Hepatocyte (in vitro differentiated cells): ENCODE results near the gene GDI1. TPM values are rescaled to one million over a fixed set of nuclear protein-coding genes. Genes with fewer than 3 reads are reported as not detected.

ENCODE experiments used
- DNase-seq: peaks from one replicate; pipeline ENCODE4 v3.0.0-alpha.2; 2016; ENCODE audit warnings: low spot score
- H2AFZ ChIP-seq: fragments of 200-600 bp; sonication (generic); 2 replicates; pipeline ENCODE4 v1.6.0; 2016; ENCODE audit warnings: antibody characterized with exemption, mild to moderate bottlenecking
- H3K27ac ChIP-seq: fragments of 200-600 bp; sonication (generic); 2 replicates; pipeline ENCODE4 v1.5.1; 2016; ENCODE audit warnings: mild to moderate bottlenecking
- H3K27me3 ChIP-seq: fragments of 200-600 bp; sonication (generic); 2 replicates; pipeline ENCODE4 v1.6.1; 2016
- H3K36me3 ChIP-seq: fragments of 200-600 bp; sonication (generic); replicated peaks from 2 replicates; pipeline ENCODE4 v1.5.1; 2016; ENCODE audit warnings: low read depth; ENCODE audit not compliant: insufficient read depth
- H3K4me1 ChIP-seq: fragments of 200-600 bp; sonication (generic); 2 replicates; pipeline ENCODE4 v1.5.1; 2016; ENCODE audit warnings: mild to moderate bottlenecking, moderate library complexity; ENCODE audit not compliant: insufficient read depth
- H3K4me2 ChIP-seq: fragments of 200-600 bp; sonication (generic); 2 replicates; pipeline ENCODE4 v1.6.0; 2016
- H3K4me3 ChIP-seq: fragments of 200-600 bp; sonication (generic); 2 replicates; pipeline ENCODE4 v1.5.1; 2016; ENCODE audit warnings: mild to moderate bottlenecking
- H3K79me2 ChIP-seq: fragments of 200-600 bp; sonication (generic); 2 replicates; pipeline ENCODE4 v1.6.0; 2017; ENCODE audit warnings: mild to moderate bottlenecking
- H3K9me2 ChIP-seq: fragments of 200-600 bp; sonication (generic); replicated peaks from 2 replicates; pipeline ENCODE4 v1.6.0; 2017; ENCODE audit warnings: mild to moderate bottlenecking; ENCODE audit not compliant: insufficient read depth
- H3K9me3 ChIP-seq: fragments of 200-600 bp; sonication (generic); 2 replicates; pipeline ENCODE4 v1.5.1; 2016; ENCODE audit warnings: low read depth, mild to moderate bottlenecking
- H4K20me1 ChIP-seq: fragments of 200-600 bp; sonication (generic); 2 replicates; pipeline ENCODE4 v1.6.0; 2016; ENCODE audit warnings: mild to moderate bottlenecking; ENCODE audit not compliant: insufficient read depth, poor library complexity, severe bottlenecking
- EZH2 ChIP-seq: fragments of 200-600 bp; sonication (generic); IDR thresholded peaks from 2 replicates; pipeline ENCODE4 v1.6.1; 2016; ENCODE audit warnings: antibody characterized with exemption, mild to moderate bottlenecking, borderline replicate concordance
- EZH2phosphoT487 ChIP-seq: fragments of 200-600 bp; sonication (generic); IDR thresholded peaks from one replicate; pipeline ENCODE4 v1.6.1; 2018; ENCODE audit warnings: antibody characterized with exemption, mild to moderate bottlenecking, low read depth, moderate library complexity; ENCODE audit not compliant: unreplicated experiment, severe bottlenecking
- WGBS: methylation state at CpG from one replicate; pipeline ENCODE4 v1.1.6; 2016; ENCODE audit warnings: low lambda C conversion rate; ENCODE audit errors: missing lambda C conversion rate; 5-methylcytosine and 5-hydroxymethylcytosine counted together
- polyA plus RNA-seq: library from polyadenylated mRNA; unstranded; fragments of >200 nt; fragmentation: Nextera tagmentation; extraction: Ambion mirVana; gene quantifications from 2 replicates; pipeline ENCODE4 v1.2.1, GENCODE V29; 2016
- total RNA-seq: library from RNA; depleted of rRNA; stranded (reverse); fragments of >200 nt; gene quantifications from 2 replicates; pipeline ENCODE4 v1.2.3, GENCODE V29; 2014
- TF ChIP-seq, protein P1 (sequence below): fragments of 200-600 bp; sonication (generic); IDR thresholded peaks from 2 replicates; pipeline ENCODE4 v1.5.1; 2016; ENCODE audit warnings: antibody characterized with exemption, mild to moderate bottlenecking; ENCODE audit not compliant: poor library complexity

GDI1 gene
- total and polyA plus RNA-seq, 2 experiments from 2014 or later = 101 to 102 TPM

DNA sequence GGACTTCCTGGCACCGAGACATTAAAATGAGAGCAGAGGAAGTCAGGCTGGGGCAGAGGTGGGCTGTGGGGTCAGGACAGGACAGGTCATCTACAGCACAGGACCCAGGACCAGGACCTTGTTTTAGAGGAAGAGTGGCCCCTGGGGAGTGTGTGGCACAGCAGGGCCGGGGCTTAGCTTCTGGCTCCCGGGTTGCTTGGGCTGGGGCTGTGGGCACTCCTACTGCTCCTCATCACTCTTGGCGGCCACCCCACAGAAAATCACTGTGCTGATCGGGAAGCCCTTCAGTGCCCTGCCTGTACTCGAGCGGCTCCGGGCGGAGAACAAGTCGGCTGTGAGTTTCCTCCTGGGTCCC lies 16.6 kb upstream of the GDI1 start:
- no peaks in the 10 kb centered on the region for H3K9me3 ChIP-seq
- no peaks in the 10 kb centered on the region for H3K4me1 ChIP-seq
- no peak overlapping the region for H3K4me2 ChIP-seq
- H3K36me3 ChIP-seq = no peaks in the 10 kb centered on the region
- no peaks in the 10 kb centered on the region for H3K79me2 ChIP-seq
- no peaks in the 10 kb centered on the region for H3K27me3 ChIP-seq
- H2AFZ ChIP-seq = no peak overlapping the region
- H3K9me2 ChIP-seq = no peaks in the 10 kb centered on the region
- no peaks in the 10 kb centered on the region for H4K20me1 ChIP-seq
- H3K4me3 ChIP-seq = no peak overlapping the region
- 96% methylated on average over 10 of the region's 10 CpGs for WGBS
- no peak overlapping the region for H3K27ac ChIP-seq
- TF ChIP-seq EZH2phosphoT487 (no peak), EZH2 (no peak)
- TF ChIP-seq, protein P1, sequence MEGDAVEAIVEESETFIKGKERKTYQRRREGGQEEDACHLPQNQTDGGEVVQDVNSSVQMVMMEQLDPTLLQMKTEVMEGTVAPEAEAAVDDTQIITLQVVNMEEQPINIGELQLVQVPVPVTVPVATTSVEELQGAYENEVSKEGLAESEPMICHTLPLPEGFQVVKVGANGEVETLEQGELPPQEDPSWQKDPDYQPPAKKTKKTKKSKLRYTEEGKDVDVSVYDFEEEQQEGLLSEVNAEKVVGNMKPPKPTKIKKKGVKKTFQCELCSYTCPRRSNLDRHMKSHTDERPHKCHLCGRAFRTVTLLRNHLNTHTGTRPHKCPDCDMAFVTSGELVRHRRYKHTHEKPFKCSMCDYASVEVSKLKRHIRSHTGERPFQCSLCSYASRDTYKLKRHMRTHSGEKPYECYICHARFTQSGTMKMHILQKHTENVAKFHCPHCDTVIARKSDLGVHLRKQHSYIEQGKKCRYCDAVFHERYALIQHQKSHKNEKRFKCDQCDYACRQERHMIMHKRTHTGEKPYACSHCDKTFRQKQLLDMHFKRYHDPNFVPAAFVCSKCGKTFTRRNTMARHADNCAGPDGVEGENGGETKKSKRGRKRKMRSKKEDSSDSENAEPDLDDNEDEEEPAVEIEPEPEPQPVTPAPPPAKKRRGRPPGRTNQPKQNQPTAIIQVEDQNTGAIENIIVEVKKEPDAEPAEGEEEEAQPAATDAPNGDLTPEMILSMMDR = no peak
- DNase-seq = no peak

DNA sequence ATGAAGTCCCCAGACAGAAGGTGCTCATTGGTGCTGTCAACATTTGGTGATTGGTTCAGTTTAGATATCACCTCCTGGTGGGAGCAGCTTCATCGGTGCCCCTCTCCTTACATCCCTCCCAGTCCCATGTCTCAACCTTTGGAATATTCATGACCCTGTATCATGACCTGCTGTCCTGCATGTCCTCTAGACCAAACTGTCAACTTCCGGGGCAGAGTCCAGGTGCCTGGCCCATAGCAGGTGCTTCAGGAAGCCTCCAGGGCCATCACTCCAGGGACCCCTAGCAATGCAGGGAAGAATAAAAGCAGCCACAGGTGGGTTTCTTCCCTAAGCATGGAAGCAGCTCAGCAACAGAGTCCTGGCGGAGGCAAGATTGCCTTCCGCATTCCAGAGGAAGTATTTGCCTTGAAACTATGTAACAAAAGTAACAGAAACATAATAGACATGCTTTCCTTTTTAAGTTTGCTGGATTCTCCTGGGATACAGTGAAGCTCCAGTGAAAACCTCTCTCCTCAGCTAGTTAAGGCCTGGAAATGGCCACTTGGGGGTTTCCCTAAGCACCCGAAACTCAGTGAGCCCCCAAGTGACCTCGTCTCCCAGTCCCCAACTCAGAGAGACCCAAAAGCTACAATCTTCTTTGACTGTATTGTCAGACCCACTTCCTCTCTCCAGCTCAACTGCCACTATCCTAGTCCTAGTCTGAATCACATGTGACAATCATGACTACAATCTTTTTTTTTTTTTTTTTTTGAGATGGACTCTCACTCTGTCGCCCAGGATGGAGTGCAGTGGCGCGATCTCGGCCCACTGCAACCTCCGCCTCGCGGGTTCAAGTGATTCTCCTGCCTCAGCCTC lies 9.8 kb upstream of the GDI1 start:
- peaks cover 28% of the 10 kb centered on the region for H3K79me2 ChIP-seq
- H3K9me3 ChIP-seq = no peaks in the 10 kb centered on the region
- H4K20me1 ChIP-seq = no peaks in the 10 kb centered on the region
- no peak overlapping the region for H3K4me3 ChIP-seq
- H3K27me3 ChIP-seq = no peaks in the 10 kb centered on the region
- peak overlapping the region; percentile 79 for H3K4me2 ChIP-seq
- H3K36me3 ChIP-seq = no peaks in the 10 kb centered on the region
- TF ChIP-seq, protein P1 = no peak
- no peak for TF ChIP-seq EZH2
- no peak for TF ChIP-seq EZH2phosphoT487
- WGBS = 85% methylated on average over 12 of the region's 13 CpGs
- no peak overlapping the region for H3K27ac ChIP-seq
- no peaks in the 10 kb centered on the region for H3K4me1 ChIP-seq
- no peak overlapping the region for H2AFZ ChIP-seq
- no peak for DNase-seq
- H3K9me2 ChIP-seq = no peaks in the 10 kb centered on the region

DNA sequence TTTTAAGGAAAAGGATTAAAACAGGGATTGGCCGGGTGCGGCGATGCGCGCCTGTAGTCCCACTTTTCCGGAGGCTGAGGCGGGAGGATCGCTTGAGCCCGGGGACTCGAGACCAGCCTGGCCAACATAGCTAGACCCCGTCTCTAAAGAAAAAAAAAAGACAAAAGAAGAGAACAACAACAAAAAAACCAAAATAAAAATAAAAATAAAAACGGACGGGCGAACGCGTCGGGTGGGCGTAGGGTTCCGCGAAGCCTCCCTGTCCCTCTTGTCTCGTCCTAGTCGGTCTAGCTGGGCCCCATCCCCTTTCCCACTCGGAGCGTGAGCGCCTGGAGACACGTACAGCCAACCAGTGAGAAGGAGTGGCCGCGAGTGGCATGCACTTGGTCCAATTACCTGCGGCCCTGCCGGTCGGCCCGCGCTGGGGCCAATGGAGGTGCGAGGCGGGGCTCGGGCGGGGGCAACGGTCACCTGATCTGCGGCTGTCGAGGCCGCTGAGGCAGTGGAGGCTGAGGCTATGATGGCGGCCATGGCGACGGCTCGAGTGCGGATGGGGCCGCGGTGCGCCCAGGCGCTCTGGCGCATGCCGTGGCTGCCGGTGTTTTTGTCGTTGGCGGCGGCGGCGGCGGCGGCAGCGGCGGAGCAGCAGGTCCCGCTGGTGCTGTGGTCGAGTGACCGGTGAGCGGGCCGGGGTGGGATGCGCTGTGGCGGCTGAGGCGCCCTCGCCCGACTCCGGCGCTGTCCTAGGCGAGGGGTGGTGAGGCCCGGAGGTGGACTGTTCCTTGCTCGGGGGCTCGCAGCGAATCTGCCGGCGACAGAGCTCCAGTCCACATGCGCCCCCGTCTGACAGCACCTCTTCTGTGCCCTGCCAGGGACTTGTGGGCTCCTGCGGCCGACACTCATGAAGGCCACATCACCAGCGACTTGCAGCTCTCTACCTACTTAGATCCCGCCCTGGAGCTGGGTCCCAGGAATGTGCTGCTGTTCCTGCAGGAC lies 8.5 kb upstream of the GDI1 start, which contains the start of gene ATP6AP1:
Gene ATP6AP1, plus strand, starts transcription at position 502 of the 996 bp plus-strand sequence. Its CDS starts 16 bp downstream, at position 518.
- TF ChIP-seq, protein P1 = peak; percentile 3
- TF ChIP-seq EZH2phosphoT487 (no peak), EZH2 (no peak)
- peak; percentile 92 for DNase-seq
- Histone ChIP-seq H3K9me3 (no peaks in the 10 kb centered on the region), H3K36me3 (no peaks in the 10 kb centered on the region), H3K4me1 (no peaks in the 10 kb centered on the region), H3K4me2 (peak within 1 kb of the TSS; percentile 85), H3K27me3 (no peaks in the 10 kb centered on the region), H3K79me2 (peaks cover 28% of the 10 kb centered on the region), H4K20me1 (no peaks in the 10 kb centered on the region), H3K27ac (peak within 1 kb of the TSS; percentile 88), H3K9me2 (no peaks in the 10 kb centered on the region), H2AFZ (peak within 1 kb of the TSS; percentile 84), H3K4me3 (peak within 1 kb of the TSS; percentile 58)
- 55% methylated on average over 61 of the region's 87 CpGs for WGBS
